OCI-LY3 (cell line): ENCODE measurements around the gene TMEM151A.

Experiments
- CTCF ChIP-seq: fragments of 200-600, 300-600 bp; sonication (generic); IDR thresholded peaks from 2 replicates; pipeline ENCODE4 v1.5.1; 2014; ENCODE audit warnings: antibody characterized with exemption, low read length, low read depth
- EZH2phosphoT487 ChIP-seq: fragments of 200-600 bp; shearing (Covaris generic); IDR thresholded peaks from 2 replicates; pipeline ENCODE4 v1.6.1; 2018; ENCODE audit warnings: antibody characterized with exemption, mixed run types, low read depth

DNA sequence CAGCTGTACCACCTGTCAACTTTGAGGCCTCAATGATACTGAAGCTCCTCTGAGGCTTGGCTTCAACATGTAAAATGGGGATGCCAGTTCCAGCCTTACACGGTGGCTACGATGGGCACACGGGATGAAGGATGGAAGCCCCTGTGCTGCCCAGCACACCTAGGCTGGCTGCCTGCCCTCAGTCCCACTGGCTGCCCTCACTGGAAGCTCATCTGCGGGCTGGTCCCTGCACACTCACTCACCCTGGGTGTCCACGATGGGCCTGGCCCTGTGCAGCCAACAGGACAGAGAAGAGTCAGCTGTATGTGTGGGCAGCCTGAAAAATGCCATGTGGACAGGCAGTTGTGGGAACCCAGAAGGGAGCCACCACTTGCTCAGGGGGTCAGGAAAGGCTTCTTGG lies 5.0 kb upstream of the TMEM151A start:
- no peak for TF ChIP-seq EZH2phosphoT487
- TF ChIP-seq CTCF = no peak
